Colonic mucosa (tissue), 4 donors: ENCODE data around the gene STC2. TPM values are rescaled to one million over a fixed set of nuclear protein-coding genes. Genes with fewer than 3 reads are reported as not detected.

Experiments used
- DNase-seq: peaks from one replicate; pipeline ENCODE4 v3.0.0-alpha.2; 2020
- H3K27ac ChIP-seq: fragments of 200-600 bp; one replicate; pipeline ENCODE4 v1.8.0; 2021
- H3K27me3 ChIP-seq: fragments of 200-600 bp; one replicate; pipeline ENCODE4 v1.8.0; 2021
- H3K36me3 ChIP-seq: fragments of 200-600 bp; one replicate; pipeline ENCODE4 v1.8.0; 2021
- H3K4me1 ChIP-seq: fragments of 200-600 bp; one replicate; pipeline ENCODE4 v1.8.0; 2021; ENCODE audit warnings: mild to moderate bottlenecking
- H3K4me3 ChIP-seq: fragments of 200-600 bp; one replicate; pipeline ENCODE4 v1.8.0; 2021
- H3K9ac ChIP-seq, 2 donors: one replicate each; pipeline ENCODE4 v1.7.0; 2013; ENCODE audit warnings: control low read depth in 2 of 2, low read depth in 2 of 2, low read length in 2 of 2
- H3K9me3 ChIP-seq: fragments of 200-600 bp; one replicate; pipeline ENCODE4 v1.8.0; 2021
- CTCF ChIP-seq: fragments of 200-600 bp; IDR thresholded peaks from one replicate; pipeline ENCODE4 v1.8.0; 2022; ENCODE audit warnings: antibody characterized with exemption, mild to moderate bottlenecking
- intact Hi-C: fragments of 100-400 bp; cut with DNase I; formaldehyde crosslinking; loops from one replicate; pipeline ENCODE4 v1.14.1; 2022
- total RNA-seq, 2 donors: library from RNA; stranded (reverse); fragmentation: NEBNext Ultra II Directional in 1 of 2; extraction: Animal tissue kit (Norgen Biotek cat#: 25700) in 1 of 2; gene quantifications; one replicate each; pipeline ENCODE4 v1.2.1, GENCODE V29; 2021
- donor health status: healthy.
- donor health status: DM: no; HTN: no; CAD: no.
- donor health status: DM: no; HTN: no; CAD: no.

Gene STC2
- total RNA-seq, 2 donors from 2014 or later = 1.8 to 2.5 TPM

- Histone ChIP-seq H3K9ac (no peak overlapping the region), H3K4me1 (no peaks in the 10 kb centered on the region), H3K4me3 (no peak overlapping the region), H3K27me3 (no peaks in the 10 kb centered on the region), H3K9me3 (no peaks in the 10 kb centered on the region), H3K36me3 (no peaks in the 10 kb centered on the region), H3K27ac (no peak overlapping the region)
- intact Hi-C loops = no loop called here
- no peak for TF ChIP-seq CTCF
- no peak for DNase-seq
Measured at GRCh38 chr5:173352366-173353349, 24.4 kb upstream of the STC2 start.

GRCh38 chr5:173342813-173343755 lies 14.9 kb upstream of the STC2 start:
- Histone ChIP-seq H3K4me3 (no peak overlapping the region), H3K9ac (no peak overlapping the region), H3K27ac (no peak overlapping the region), H3K36me3 (no peaks in the 10 kb centered on the region), H3K9me3 (no peaks in the 10 kb centered on the region), H3K27me3 (no peaks in the 10 kb centered on the region), H3K4me1 (no peaks in the 10 kb centered on the region)
- no peak for DNase-seq
- intact Hi-C loops = no loop called here
- TF ChIP-seq CTCF = no peak

- Histone ChIP-seq H3K4me3 (no peak overlapping the region), H3K27ac (no peak overlapping the region), H3K27me3 (no peaks in the 10 kb centered on the region), H3K4me1 (no peaks in the 10 kb centered on the region), H3K36me3 (no peaks in the 10 kb centered on the region), H3K9me3 (no peaks in the 10 kb centered on the region), H3K9ac (no peak overlapping the region)
- no peak for TF ChIP-seq CTCF
- intact Hi-C loops = no loop called here
- DNase-seq = no peak
Measured at GRCh38 chr5:173341961-173342430, 13.8 kb upstream of the STC2 start.

- Histone ChIP-seq H3K27ac (no peak overlapping the region), H3K9me3 (no peaks in the 10 kb centered on the region), H3K4me1 (no peaks in the 10 kb centered on the region), H3K36me3 (no peaks in the 10 kb centered on the region), H3K9ac (no peak overlapping the region), H3K27me3 (no peaks in the 10 kb centered on the region), H3K4me3 (no peak overlapping the region)
- intact Hi-C loops = no loop called here
- DNase-seq = no peak
- TF ChIP-seq CTCF = no peak
Measured at GRCh38 chr5:173340984-173341383, 12.8 kb upstream of the STC2 start.

- Histone ChIP-seq H3K4me1 (no peaks in the 10 kb centered on the region), H3K36me3 (no peaks in the 10 kb centered on the region), H3K9ac (no peak overlapping the region), H3K27me3 (no peaks in the 10 kb centered on the region), H3K4me3 (no peak overlapping the region), H3K9me3 (no peaks in the 10 kb centered on the region), H3K27ac (no peak overlapping the region)
- no peak for DNase-seq
- no peak for TF ChIP-seq CTCF
- intact Hi-C loops = no loop called here
Measured at GRCh38 chr5:173340451-173340850, 12.2 kb upstream of the STC2 start.
